GM18519 (cell line): ENCODE measurements around the gene PFN4.
"Not testable (repeated sequence)": the region's sequence is repeated elsewhere in the genome, so short reads cannot be mapped to it uniquely, and the experiment has no call there.

Experiments used
- ATAC-seq: cut with Tn5 transposase; IDR thresholded peaks from one replicate; pipeline ENCODE4 v1.9.1; 2021; ENCODE audit warnings: mild to moderate bottlenecking, moderate library complexity; ENCODE audit not compliant: unreplicated experiment, low FRiP score

Gene PFN4

GRCh38 chr2:24115057-24115456 lies 8.1 kb downstream of the PFN4 start:
- ATAC-seq, result no peak

GRCh38 chr2:24111407-24111901 lies 11.7 kb downstream of the PFN4 start:
- no peak for ATAC-seq

GRCh38 chr2:24110660-24111303 lies 12.4 kb downstream of the PFN4 start:
- ATAC-seq, result no peak

GRCh38 chr2:24109431-24109830 lies 13.7 kb downstream of the PFN4 start:
- not testable (repeated sequence) for ATAC-seq

- ATAC-seq, result no peak
These were observed 15.8 kb downstream of the PFN4 start for GRCh38 chr2:24107336-24107735.

GRCh38 chr2:24106786-24107185 lies 16.3 kb downstream of the PFN4 start:
- no peak for ATAC-seq

GRCh38 chr2:24105816-24106215 lies 17.3 kb downstream of the PFN4 start:
- ATAC-seq, result no peak

GRCh38 chr2:24104906-24105305 lies 18.2 kb downstream of the PFN4 start:
- ATAC-seq, result no peak

DNA sequence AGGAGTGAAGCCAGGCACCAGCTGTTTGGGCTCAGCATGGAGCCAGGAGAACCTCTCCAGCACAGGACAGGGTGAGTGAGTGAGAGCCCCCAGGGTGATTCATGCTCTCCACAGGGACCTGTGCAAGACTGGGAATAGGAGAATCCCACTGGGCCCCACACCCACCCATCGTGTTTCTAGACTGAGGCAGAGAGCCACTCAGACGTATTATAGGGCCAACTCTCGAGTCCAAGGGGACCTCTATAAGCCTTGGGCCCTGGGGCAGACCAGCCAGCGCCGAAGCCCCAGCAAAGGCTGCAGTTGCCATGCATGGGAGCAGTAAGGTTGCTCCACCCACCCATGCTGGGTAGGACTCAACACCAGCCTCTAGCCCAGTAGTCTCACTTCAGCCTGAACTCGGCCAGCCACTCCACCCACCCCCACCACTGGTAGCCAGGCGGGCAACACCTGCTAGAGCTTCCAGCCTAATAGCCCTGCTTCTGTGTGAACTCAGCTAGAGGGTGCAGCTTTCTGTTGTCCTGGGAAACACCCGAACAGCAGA lies 19.0 kb downstream of the PFN4 start:
- no peak for ATAC-seq

- no peak for ATAC-seq
These were observed 20.5 kb downstream of the PFN4 start for GRCh38 chr2:24102677-24103076.

- no peak for ATAC-seq
These were observed 21.1 kb downstream of the PFN4 start for GRCh38 chr2:24101992-24102391.

DNA sequence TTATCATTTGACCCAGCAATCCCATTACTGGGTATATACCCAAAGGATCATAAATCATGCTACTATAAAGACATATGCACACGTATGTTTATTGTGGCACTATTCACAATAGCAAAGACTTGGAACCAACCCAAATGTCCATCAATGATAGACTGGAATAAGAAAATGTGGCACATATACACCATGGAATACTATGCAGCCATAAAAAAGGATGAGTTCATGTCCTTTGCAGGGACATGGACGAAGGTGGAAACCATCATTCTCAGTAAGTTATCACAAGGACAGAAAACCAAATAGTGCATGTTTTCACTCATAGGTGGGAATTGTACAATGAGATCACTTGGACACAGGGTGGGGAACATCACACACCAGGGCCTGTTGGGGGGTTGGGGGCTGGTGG lies 22.4 kb downstream of the PFN4 start:
- ATAC-seq, result not testable (repeated sequence)

- ATAC-seq, result not testable (repeated sequence)
These were observed 27.9 kb downstream of the PFN4 start for GRCh38 chr2:24095171-24095677.

DNA sequence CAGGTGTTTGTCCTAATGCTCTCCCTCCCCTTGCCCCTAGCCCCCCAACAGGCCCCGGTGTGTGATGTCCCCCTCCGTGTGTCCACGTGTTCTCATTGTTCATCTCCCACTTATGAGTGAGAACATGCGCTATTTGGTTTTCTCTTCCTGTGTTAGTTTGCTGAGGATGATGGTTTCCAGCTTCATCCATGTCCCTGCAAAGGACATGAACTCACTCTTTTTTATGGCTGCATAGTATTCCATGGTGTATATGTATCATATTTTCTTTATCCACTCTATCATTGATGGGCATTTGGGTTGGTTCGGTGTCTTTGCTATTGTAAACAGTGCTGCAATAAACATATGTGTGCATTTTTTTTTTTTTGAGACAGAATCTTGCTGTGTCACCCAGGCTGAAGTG lies 29.9 kb downstream of the PFN4 start:
- not testable (repeated sequence) for ATAC-seq

DNA sequence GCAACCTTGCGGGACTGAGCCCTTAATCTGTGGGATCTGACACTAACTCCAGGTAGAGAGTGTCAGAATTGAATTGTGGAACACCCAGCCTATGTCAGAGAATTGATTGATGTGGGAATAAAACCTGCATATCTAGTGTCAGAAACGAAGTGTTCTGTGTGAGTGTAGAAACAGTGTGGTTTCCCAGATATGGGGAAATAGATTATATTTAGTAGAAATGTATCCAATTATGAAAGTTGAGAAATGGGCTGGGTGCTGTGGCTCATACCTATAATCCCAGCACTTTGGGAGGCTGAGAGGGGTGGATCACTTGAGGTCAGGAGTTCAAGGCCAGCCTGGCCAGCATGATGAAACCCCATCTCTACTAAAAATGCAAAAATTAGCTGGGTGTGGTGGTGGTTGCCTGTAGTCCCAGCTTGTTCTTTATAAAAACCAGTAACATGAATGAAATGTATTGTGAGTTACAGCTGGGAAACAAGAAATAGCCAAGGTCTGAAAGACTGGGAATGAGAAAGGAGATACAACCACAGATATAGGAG lies 34.2 kb downstream of the PFN4 start:
- ATAC-seq, result no peak

- ATAC-seq, result no peak
These were observed 36.1 kb downstream of the PFN4 start for GRCh38 chr2:24087032-24087431.

- ATAC-seq, result no peak
These were observed 36.9 kb downstream of the PFN4 start for GRCh38 chr2:24086241-24086640.

GRCh38 chr2:24085200-24085489 lies 38.0 kb downstream of the PFN4 start:
- no peak for ATAC-seq

DNA sequence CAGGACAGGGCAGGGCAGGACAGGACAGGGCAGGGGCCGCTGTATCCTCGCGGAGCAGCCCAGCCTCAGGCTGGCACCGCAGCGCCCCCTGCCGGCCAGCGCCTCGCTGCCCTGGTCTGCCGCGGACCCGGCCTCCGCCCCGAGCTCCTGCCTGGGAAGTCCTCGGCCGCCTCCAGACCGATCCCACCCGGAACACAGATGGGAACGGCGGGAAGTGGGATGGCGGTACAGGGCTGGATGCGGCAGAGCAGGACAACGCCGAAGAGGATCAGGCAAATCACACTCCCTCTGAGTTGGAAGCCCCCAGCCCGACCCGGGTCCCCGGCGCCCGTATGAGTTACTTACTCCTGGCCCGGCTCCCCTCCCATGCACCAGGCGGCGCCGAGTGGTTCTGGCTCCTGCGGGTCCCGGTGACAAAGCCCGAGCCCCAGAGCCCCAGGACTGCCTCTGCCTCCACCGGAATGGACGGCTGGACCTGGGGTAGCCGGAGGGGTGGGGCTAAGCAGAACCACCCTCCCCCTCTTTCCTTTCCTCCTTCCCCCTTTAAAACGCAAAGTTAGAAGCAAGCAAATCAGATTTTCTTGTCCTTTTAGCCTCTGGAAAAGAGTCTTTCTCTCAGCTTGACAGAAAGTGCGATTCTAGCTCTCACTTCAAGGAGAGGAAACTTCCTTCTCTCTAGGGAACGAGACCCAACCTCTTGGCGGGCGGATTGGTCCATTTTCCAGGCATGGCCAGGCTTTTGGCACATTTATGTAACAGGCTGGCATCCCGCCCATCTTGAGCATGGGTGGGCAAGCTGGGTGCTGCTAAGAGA lies 38.5 kb downstream of the PFN4 start, which contains the start of gene TP53I3:
TSS of gene TP53I3 (minus strand) at position 449 of the 814 bp plus-strand sequence. CDS start 508 bp downstream, outside the sequence.
- ATAC-seq, result peak; percentile 43

DNA sequence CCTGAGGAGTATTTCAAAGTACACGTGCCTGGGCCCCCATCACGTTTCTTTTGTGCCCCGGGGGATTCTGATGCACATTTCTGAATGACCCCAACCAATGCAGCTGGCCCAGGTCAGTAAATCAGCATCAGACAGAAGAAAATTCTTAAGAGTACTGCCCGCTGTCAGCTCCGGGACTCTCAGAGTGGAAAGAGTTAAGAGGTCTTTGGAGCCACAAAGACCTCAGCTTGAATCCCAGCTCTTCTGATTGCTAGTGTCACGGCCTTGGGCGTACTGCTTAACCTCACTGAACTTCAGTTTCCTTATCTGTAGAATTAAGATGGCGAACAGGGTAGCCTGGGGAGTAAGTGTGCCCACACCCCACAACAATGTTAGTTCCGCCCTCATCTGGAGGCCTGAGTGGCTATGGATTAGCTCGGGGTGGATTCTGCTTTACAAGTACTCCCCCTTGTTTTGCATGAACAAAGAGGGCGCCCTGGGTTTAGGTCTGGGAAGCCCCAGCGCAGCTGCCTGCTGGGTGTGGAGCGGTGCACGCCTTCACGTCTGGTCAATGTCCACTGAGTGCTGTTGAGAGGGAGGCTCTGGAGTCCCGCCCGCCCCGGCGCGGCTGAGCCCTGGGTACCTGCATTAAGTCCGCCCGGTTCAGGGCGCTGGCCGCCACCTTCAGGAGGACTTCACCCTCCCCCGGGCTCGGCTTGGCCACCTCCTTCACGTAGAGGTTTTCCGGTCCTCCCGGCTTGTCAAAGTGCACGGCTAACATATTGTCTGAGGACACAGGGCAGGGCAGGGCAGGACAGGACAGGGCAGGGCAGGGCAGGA lies 39.4 kb downstream of the PFN4 start:
- peak; percentile 75 for ATAC-seq
